Measurements from ENCODE around the gene COL16A1. TPM values are rescaled to one million over a fixed set of nuclear protein-coding genes. Genes with fewer than 3 reads are reported as not detected.

Gene COL16A1
- total RNA-seq, 1 experiment from 2014 or later = 6.2 TPM

GRCh38 chr1:31607360-31607759 lies 96.5 kb downstream of the COL16A1 start:
- Histone ChIP-seq H3K9me3 (ENCODE audit: control insufficient read depth, low read depth, low read length) (no peaks in the 10 kb centered on the region), H2BK12ac (ENCODE audit: insufficient read length, low read depth, low read length) (no peak overlapping the region), H2AK5ac (ENCODE audit: insufficient read length, low read length) (no peak overlapping the region), H2BK15ac (ENCODE audit: low read depth, low read length) (no peak overlapping the region), H3K18ac (ENCODE audit: insufficient read length, low read depth, low read length) (no peak overlapping the region), H3K4me2 (ENCODE audit: insufficient read depth, insufficient read length, low read length) (no peak overlapping the region), H4K5ac (ENCODE audit: insufficient read length, low read depth, low read length) (no peak overlapping the region), H3K9ac (ENCODE audit: extremely low read depth, insufficient read length, low read length) (no peak overlapping the region), H3K27me3 (ENCODE audit: insufficient read depth, low read length) (no peaks in the 10 kb centered on the region), H2BK20ac (ENCODE audit: low read depth, low read length, poor library complexity, severe bottlenecking) (no peak overlapping the region), H2BK5ac (ENCODE audit: insufficient read length, low read length) (no peak overlapping the region), H4K91ac (ENCODE audit: insufficient read length, low read depth, low read length) (no peak overlapping the region), H3K27ac (ENCODE audit: insufficient read length, low read depth, low read length) (no peak overlapping the region), H2BK120ac (ENCODE audit: low read depth, low read length, poor library complexity, severe bottlenecking) (no peak overlapping the region), H3K4ac (ENCODE audit: low read depth, low read length) (no peak overlapping the region), H4K20me1 (ENCODE audit: control insufficient read depth, insufficient read depth, insufficient read length) (no peaks in the 10 kb centered on the region), H3T11ph (ENCODE audit: low read length) (no peak overlapping the region), H3K23me2 (ENCODE audit: insufficient read length, low read depth, low read length, poor library complexity, severe bottlenecking) (no peaks in the 10 kb centered on the region), H4K8ac (replicated peaks; ENCODE audit: insufficient read length, low read depth, low read length) (no peak overlapping the region), H3K14ac (ENCODE audit: insufficient read depth, low read length) (no peak overlapping the region), H3K79me1 (ENCODE audit: insufficient read depth, low read depth, low read length, poor library complexity, severe bottlenecking) (no peaks in the 10 kb centered on the region), H3K4me1 (ENCODE audit: insufficient read depth, low read length) (no peaks in the 10 kb centered on the region), H3K56ac (ENCODE audit: insufficient read length, low read depth, low read length) (no peak overlapping the region), H3K23ac (ENCODE audit: insufficient read length, low read depth, low read length) (no peak overlapping the region), H3K79me2 (ENCODE audit: insufficient read depth, low read length) (no peaks in the 10 kb centered on the region), H2AFZ (ENCODE audit: low read length) (no peak overlapping the region)
- no peaks in the 10 kb centered on the region for H3K4me1 Mint-ChIP-seq
- DNase-seq = no peak
- H3K36me3 Mint-ChIP-seq (ENCODE audit: insufficient read depth in 1 of 3, low read depth in 3 of 3) = no peaks in the 10 kb centered on the region
- WGBS (ENCODE audit: extremely low coverage, insufficient read length, low lambda C conversion rate) = no CpG with 5 or more reads among the region's 5 CpGs
- no peak overlapping the region for H3K4me3 Mint-ChIP-seq
- no peaks in the 10 kb centered on the region for H3K9me3 Mint-ChIP-seq
- no peak overlapping the region; a peak in 1 of 7 replicates for H3K27ac Mint-ChIP-seq
- H3K27me3 Mint-ChIP-seq (ENCODE audit: low read depth) = peaks cover 2% of the 10 kb centered on the region; the same call in 1 of the 2 replicates
- TF ChIP-seq CTCF (conservative IDR thresholded peaks at IDR 0.05) = no peak

All from H9 (cell line).